HepG2 (cell line): ENCODE measurements around the gene ITPR1. TPM values are rescaled to one million over a fixed set of nuclear protein-coding genes. Genes with fewer than 3 reads are reported as not detected.
"Not testable (repeated sequence)": the region's sequence is repeated elsewhere in the genome, so short reads cannot be mapped to it uniquely, and the experiment has no call there.

ENCODE experiments used
- ATAC-seq: fragments of 200-7000 bp; cut with Tn5 transposase; 3 replicates; pipeline ENCODE4 v1.9.1; 2020; ENCODE audit warnings: mild to moderate bottlenecking, moderate library complexity
- BruUV-seq: library from RNA; stranded (reverse); fragments of 400-500 nt; replicated peaks from 2 replicates; lab custom pipeline; 2021; lab: Mats Ljungman, UMichigan
- CTCF ChIA-PET: fragments of 300-600 bp; formaldehyde crosslinking; extraction: SDS; loops from one replicate; lab custom pipeline; 2021; ENCODE audit warnings: low total read pairs, inconsistent platforms, low intra/inter-chr PET ratio; lab: Yijun Ruan, JAX
- POLR2A ChIA-PET: fragments of 350-600 bp; sonication (Branson Sonifier 250); formaldehyde crosslinking; loops from one replicate; lab custom pipeline; 2020; ENCODE audit warnings: antibody characterized with exemption, inconsistent platforms; lab: Yijun Ruan, JAX
- DNase-seq: peaks from one replicate; pipeline ENCODE4 v3.0.0-alpha.2; 2015; ENCODE audit warnings: low spot score
- FAIRE-seq: peaks from 3 replicates; lab custom pipeline; 2011; peaks lifted over from hg19 to GRCh38; lab: Jason Lieb, UNC
- H2AFZ ChIP-seq: one replicate; pipeline ENCODE4 v1.6.1; 2011; ENCODE audit warnings: low read length, inconsistent platforms
- H3K27ac ChIP-seq: fragments of 300-600 bp; 3 replicates; pipeline ENCODE4 v1.8.0; 2011; ENCODE audit warnings: mixed run types, mild to moderate bottlenecking, mixed read lengths, low read length, inconsistent platforms; ENCODE audit not compliant: insufficient read depth; ENCODE audit errors: extremely low read length
- H3K27me3 ChIP-seq, 2 experiments: fragments of 200-600 bp in 1 of 2; 2 replicates in 1 of 2; 3 replicates in 1 of 2; pipeline versions ENCODE4 v1.6.0 to v1.8.0; 2011; ENCODE audit warnings: low read length in 2 of 2, mild to moderate bottlenecking in 2 of 2, moderate library complexity in 2 of 2, inconsistent platforms in 1 of 2; ENCODE audit not compliant: insufficient read depth in 2 of 2, control insufficient read depth in 1 of 2
- H3K36me3 ChIP-seq, 2 experiments: fragments of 200-600 bp in 1 of 2; replicated peaks in 1 of 2; 2 replicates in 1 of 2; 3 replicates in 1 of 2; pipeline versions ENCODE4 v1.5.1 to v1.8.0; 2011; ENCODE audit warnings: low read length in 2 of 2, inconsistent platforms in 1 of 2; ENCODE audit not compliant: insufficient read depth in 2 of 2, control insufficient read depth in 1 of 2
- H3K4me1 ChIP-seq: 2 replicates; pipeline ENCODE4 v1.5.1; 2012; ENCODE audit warnings: low read length, inconsistent platforms; ENCODE audit not compliant: insufficient read depth
- H3K4me2 ChIP-seq: 2 replicates; pipeline ENCODE4 v1.6.0; 2011; ENCODE audit warnings: low read depth, low read length, inconsistent platforms
- H3K4me3 ChIP-seq, 3 experiments: fragments of 200-600 bp in 1 of 3; sonication (generic), shearing (Covaris generic) in 1 of 3; replicated peaks in 1 of 3; 2 replicates each; pipeline ENCODE4 v1.5.1; 2011 to 2016; ENCODE audit warnings: low read length in 3 of 3, inconsistent platforms in 2 of 3, low read depth in 2 of 3, mild to moderate bottlenecking in 2 of 3, control low read depth in 1 of 3, mixed read lengths in 1 of 3; ENCODE audit not compliant: insufficient read depth in 1 of 3
- H3K79me2 ChIP-seq: one replicate; pipeline ENCODE4 v1.6.1; 2011; ENCODE audit warnings: low read length, inconsistent platforms; ENCODE audit not compliant: insufficient read depth
- H3K9ac ChIP-seq: 2 replicates; pipeline ENCODE4 v1.6.0; 2011; ENCODE audit warnings: mild to moderate bottlenecking, low read depth, low read length, inconsistent platforms; ENCODE audit not compliant: insufficient read depth
- H3K9me3 ChIP-seq: 2 replicates; pipeline ENCODE4 v1.5.1; 2012; ENCODE audit warnings: mild to moderate bottlenecking, low read length
- H4K20me1 ChIP-seq: 2 replicates; pipeline ENCODE4 v1.6.0; 2011; ENCODE audit warnings: inconsistent platforms, mild to moderate bottlenecking, low read length, moderate library complexity; ENCODE audit not compliant: insufficient read depth
- ELF3 ChIP-seq: IDR thresholded peaks from 2 replicates; pipeline ENCODE4 v1.6.1; 2016; ENCODE audit warnings: missing genetic modification reagents, missing compliant biosample characterization
- PATZ1 ChIP-seq: sonication (generic); formaldehyde crosslinking; IDR thresholded peaks from 2 replicates; pipeline ENCODE4 v1.4.0; 2020; ENCODE audit warnings: missing genetic modification reagents
- PRMT3 ChIP-seq: sonication (generic); formaldehyde crosslinking; IDR thresholded peaks from 2 replicates; pipeline ENCODE4 v1.8.1; 2022; ENCODE audit warnings: low read depth, mild to moderate bottlenecking, moderate library complexity, missing genetic modification reagents, borderline replicate concordance
- SP4 ChIP-seq: sonication (generic); formaldehyde crosslinking; IDR thresholded peaks from 2 replicates; pipeline ENCODE4 v1.8.1; 2023; ENCODE audit warnings: mild to moderate bottlenecking, missing genetic modification reagents
- ZSCAN30 ChIP-seq: sonication (generic); formaldehyde crosslinking; IDR thresholded peaks from 2 replicates; pipeline ENCODE4 v1.5.0; 2020; ENCODE audit warnings: mild to moderate bottlenecking, missing genetic modification reagents
- WGBS: methylation state at CpG from one replicate; pipeline ENCODE4 v1.1.6; 2017; ENCODE audit warnings: low lambda C conversion rate; 5-methylcytosine and 5-hydroxymethylcytosine counted together
- in situ Hi-C: cut with HindIII; loops from 2 replicates; pipeline ENCODE4 v1.10.0; 2017; ENCODE audit warnings: low pct_unique_long_range_greater_than_20kb; ENCODE audit not compliant: extremely low pct_ligation_motif_present
- intact Hi-C: fragments of 100-400 bp; cut with micrococcal nuclease; formaldehyde crosslinking; loops from one replicate; pipeline ENCODE4 v1.10.0; 2022; ENCODE audit not compliant: unreplicated experiment
- polyA plus RNA-seq, 8 experiments: library from polyadenylated mRNA; depleted of rRNA in 3 of 8; stranded (reverse) in 7 of 8; unstranded in 1 of 8; fragments of >200 nt; fragmentation: Illumina TruSeq in 4 of 8; extraction: Trizol in 4 of 8; gene quantifications; 2 replicates each; pipeline versions ENCODE4 v1.2.1 to v1.2.3, GENCODE V29; 2011 to 2016; ENCODE audit warnings: low read depth in 4 of 8, missing spikeins in 1 of 8, mixed read lengths in 1 of 8; ENCODE audit not compliant: insufficient read depth in 1 of 8
- total RNA-seq, 5 experiments: library from RNA; depleted of rRNA; stranded (reverse); fragments of >200 nt; fragmentation: Illumina TruSeq; extraction: Trizol; gene quantifications; 2 replicates each; pipeline ENCODE4 v1.2.3, GENCODE V29; 2016; ENCODE audit warnings: low read depth in 1 of 5

The ITPR1 gene
- total and polyA plus RNA-seq, 2 of the 13 experiments (the other 11 are each of a cell fraction or from before 2014, with no cell fraction given): 10.0 to 11.4 TPM

- H3K36me3 ChIP-seq: 0 out of 5 replicates have a peak, but pooled peaks cover 0 to 2% of the 10 kb centered on the region in 2 experiments
- DNase-seq (no peak), FAIRE-seq (no peak)
- in situ Hi-C loops: no loop called here
- POLR2A ChIA-PET: no interaction called here
- TF ChIP-seq ELF3 (CRISPR knock-in tag) (no peak), ZSCAN30 (CRISPR knock-in tag) (no peak), PATZ1 (CRISPR knock-in tag) (no peak), PRMT3 (CRISPR knock-in tag) (no peak), SP4 (CRISPR knock-in tag) (no peak)
- TF ChIP-seq, all 625 proteins: peak for 0
- peaks cover 27% of the 10 kb centered on the region for H3K4me1 ChIP-seq
- H3K9me3 ChIP-seq: peaks cover 6% of the 10 kb centered on the region; the same call in 1 of the 2 replicates
- no peak overlapping the region for H3K27ac ChIP-seq
- no peak overlapping the region for H2AFZ ChIP-seq
- no peak overlapping the region for H3K4me3 ChIP-seq
- no peaks in the 10 kb centered on the region for H4K20me1 ChIP-seq
- no peak for ATAC-seq
- no peaks in the 10 kb centered on the region for H3K27me3 ChIP-seq
- WGBS: 94% methylated on average over 4 of the region's 5 CpGs
- no peak overlapping the region for H3K4me2 ChIP-seq
- BruUV-seq: no TSS peak
- intact Hi-C loops: no loop called here
- no peaks in the 10 kb centered on the region for H3K79me2 ChIP-seq
- H3K9ac ChIP-seq: no peak overlapping the region
- CTCF ChIA-PET: no interaction called here
Measured at GRCh38 chr3:4761759-4762158, 268.6 kb downstream of the ITPR1 start.

- H3K27me3 ChIP-seq, in situ Hi-C loops, DNase-seq, H3K9ac ChIP-seq, H3K4me2 ChIP-seq, CTCF ChIA-PET, H3K9me3 ChIP-seq, H2AFZ ChIP-seq, BruUV-seq, ATAC-seq, H3K27ac ChIP-seq, H3K4me3 ChIP-seq, POLR2A ChIA-PET, FAIRE-seq, H3K36me3 ChIP-seq, H4K20me1 ChIP-seq, H3K79me2 ChIP-seq, intact Hi-C loops: not testable (repeated sequence)
- 89% methylated on average over 2 of the region's 2 CpGs for WGBS
- peaks cover 18% of the 10 kb centered on the region for H3K4me1 ChIP-seq
Measured at GRCh38 chr3:4762481-4763230, 269.5 kb downstream of the ITPR1 start.
